ENCODE results near the gene BACH2.
A peak's percentile ranks its signal among the peaks of the same experiment; 100 is the strongest.

The BACH2 gene

GRCh38 chr6:90277302-90278011, 19.2 kb downstream of the BACH2 start:
- DNase-seq, result no peak

GRCh38 chr6:90274451-90275030, 22.1 kb downstream of the BACH2 start:
- no peak for DNase-seq

DNA sequence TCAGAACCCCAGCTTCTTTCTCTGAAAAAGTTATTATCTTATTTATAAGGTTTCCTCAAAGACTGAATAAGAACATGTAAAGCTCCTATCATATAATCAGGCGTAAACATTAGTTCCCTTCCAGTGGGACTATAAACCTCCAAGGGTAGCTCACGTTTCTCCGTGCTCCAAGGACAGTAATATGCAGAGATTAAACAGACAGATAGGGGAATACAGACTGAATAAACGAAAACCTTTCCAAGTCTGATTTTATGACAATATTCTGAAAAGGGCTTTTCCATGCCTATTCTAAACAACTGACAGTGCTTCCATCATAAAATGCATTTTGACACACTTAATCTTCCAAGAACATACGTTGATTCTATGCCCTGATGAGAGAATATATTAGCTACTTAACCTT, 22.8 kb downstream of the BACH2 start:
- no peak for DNase-seq

GRCh38 chr6:90272895-90273294, 23.7 kb downstream of the BACH2 start:
- DNase-seq, result no peak

GRCh38 chr6:90271831-90272230, 24.8 kb downstream of the BACH2 start:
- no peak for DNase-seq

DNA sequence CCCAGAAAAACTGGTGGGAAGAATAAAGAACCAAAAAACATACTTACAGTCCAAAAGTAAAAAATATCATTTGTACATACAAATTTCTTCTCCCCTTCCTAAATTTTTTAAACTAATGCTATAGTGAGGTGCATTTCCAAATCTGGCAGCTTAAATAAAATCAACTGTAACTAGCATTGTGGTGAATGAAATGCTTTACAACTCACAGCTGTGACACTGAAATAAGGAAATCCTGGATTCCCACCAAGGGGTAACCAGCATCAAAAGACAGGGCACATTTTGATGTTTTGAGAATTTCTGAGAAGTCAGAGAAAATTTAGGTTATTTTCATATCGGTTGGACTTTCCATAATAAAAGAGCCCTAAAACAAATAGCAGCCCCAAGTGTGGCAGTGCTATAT, 27.3 kb downstream of the BACH2 start:
- no peak for DNase-seq

DNA sequence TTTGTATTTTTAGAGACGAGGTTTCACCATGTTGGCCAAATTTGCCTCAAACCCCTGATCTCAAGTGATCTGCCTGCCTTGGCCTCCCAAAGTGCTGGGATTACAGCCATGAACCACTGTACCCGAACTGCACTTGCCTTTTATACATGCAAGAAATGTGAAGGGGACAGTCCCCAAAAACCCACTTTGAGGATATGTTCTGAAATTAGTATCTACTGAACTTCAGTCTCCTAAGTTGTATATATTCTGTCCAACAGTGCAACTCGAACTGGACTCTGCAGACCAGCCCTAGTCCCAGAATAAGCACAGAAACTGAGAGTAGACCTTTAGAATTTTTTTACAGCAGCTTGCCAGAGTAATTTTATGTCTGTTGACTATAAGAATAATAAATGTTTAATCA, 28.5 kb downstream of the BACH2 start:
- no peak for DNase-seq

DNA sequence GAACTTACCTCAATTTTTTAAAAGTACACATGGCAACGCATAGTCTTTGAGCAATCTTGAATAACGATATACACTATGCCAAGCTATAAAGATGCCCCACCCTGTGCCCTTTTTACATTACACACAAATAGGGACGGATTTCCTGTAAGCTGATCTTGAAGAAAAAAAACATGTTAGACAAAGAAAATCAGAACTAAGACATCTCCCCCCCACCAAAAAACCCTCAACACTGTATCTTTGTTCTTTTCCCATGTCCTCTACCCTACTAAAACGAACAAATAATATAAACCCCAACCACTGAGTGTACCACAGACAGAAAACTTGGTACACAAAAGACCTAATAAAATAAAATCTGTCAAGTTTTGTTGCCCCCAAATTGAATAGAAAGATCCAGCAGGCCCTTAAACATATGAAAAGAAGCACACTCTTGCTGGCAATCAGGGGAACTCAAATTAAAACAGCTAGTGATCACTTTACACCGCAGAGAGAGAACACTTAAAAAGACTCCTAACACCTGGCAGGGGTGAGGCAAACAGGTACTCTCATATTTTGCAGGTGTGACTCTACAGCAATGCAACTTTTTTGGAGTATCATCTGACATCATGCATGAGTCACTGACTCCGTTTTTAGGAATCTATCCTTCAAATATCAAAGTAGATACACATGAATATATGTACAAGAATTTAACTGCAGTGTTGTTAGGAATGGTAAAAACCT, 29.6 kb downstream of the BACH2 start:
- DNase-seq, result peak in 2 of 3 experiments; percentile 4 to 33

DNA sequence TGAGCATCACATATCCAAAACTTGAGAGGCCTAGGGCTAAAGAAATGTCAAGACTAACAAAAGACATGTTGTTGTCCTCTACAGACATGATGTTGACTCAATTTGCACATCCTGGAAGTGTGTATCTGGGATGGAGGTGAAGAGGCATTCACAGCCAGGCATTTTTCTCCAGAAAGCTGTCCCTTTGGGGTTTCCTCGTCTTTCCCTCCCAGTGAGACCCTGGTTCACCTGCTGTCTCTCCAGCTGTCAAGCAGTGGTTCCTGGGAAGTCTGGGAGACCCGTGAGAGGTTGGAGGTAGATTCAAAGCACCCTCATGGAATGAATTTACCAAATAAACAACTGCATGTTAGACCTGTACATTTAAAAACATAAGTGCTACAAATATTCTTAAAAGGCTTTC, 32.1 kb downstream of the BACH2 start:
- DNase-seq, result no peak

DNA sequence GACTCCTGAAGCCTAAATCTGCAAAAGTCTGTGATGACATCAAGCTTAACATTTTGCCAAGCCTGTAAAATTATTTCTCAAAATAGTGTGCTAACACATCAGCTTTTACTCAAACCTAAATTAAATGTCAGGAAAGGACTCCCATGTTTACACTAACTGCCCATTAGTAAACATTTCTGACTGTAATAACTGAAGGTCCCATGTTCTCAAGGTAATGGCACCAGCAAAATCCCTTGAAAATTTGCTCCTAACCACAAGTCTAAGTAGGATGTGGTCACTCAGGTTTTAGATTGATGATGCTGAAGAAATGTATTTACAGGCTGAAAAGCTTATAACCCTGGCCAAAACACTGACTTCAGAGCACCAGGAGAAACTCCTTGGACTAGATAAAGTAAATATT, 33.0 kb downstream of the BACH2 start:
- DNase-seq, result no peak

DNA sequence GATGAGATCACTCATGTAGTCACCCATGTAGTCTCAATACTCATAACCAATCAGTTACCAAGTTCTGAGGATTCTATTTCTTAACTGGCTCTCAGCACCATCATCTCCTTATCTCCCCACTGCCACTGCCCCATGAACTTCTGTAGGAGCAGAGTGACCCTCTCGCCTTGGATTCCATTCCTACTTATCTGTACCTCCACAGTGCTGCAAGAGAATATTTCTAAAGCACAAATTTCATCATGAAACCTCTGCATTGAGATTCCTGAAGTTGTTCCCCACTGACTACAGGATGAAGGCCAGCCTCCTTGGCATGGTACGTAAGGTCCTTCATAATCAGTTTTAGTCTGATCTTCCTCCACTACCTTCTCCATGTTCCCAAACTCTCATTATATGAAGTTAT, 34.8 kb downstream of the BACH2 start:
- no peak for DNase-seq

GRCh38 chr6:90257486-90257738, 39.2 kb downstream of the BACH2 start:
- no peak for DNase-seq

DNA sequence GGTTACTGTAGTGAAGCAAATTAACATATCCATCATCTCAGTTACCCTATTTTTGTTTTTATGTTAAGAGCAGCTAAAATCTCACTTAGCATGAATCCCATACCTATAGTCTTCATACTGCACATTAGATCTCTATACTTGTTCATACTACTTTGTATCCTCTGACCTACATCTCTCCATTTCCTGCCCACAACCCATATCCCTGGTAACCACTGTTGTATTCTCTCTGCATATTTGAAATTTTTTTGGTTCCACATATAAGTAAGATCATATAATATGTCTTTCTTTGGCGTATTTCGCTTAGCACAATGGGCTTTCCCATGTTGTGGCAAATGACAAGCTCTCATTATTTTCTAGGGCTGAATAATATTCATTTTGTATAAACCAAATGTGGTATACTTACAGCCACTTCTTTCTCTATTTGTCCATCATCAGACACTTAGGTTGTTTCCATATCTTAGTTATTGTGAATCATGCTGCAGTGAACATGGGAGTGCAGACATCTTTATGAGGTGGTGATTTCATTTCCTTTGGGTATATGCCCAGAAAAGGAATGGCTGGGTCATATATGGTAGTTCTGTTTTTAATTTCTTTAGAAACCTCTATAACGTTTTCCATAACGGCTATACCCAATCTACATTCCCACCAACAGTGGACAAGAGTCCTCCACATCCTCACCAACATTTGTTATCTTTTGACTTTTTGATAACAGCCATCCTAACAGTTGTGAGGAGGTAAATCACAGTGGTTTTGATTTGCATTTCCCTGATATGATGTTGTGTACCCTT, 39.8 kb downstream of the BACH2 start:
- DNase-seq, result no peak

GRCh38 chr6:90253631-90254030, 43.0 kb downstream of the BACH2 start:
- DNase-seq, result no peak

GRCh38 chr6:90251295-90251992, 45.2 kb downstream of the BACH2 start:
- DNase-seq, result no peak

- DNase-seq, result no peak
Observed at GRCh38 chr6:90250405-90250804, 46.2 kb downstream of the BACH2 start.

DNA sequence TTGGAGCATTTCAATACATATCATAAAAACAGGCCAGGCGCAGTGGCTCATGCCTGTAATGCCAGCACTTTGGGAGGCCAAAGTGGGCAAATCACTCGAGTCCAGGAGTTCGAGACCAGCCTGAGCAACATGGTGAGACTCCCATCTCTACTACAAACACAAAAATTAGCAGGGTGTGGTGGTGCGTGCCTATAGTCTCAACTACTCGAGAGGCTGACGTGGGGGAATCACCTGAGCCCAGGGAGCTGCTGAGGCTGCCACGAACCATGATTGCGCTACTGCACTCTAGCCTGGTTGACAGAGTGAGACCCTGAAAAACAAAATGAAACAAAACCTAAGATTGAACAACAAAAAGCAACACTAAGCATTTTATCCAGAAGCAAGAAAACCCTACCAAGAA, 47.2 kb downstream of the BACH2 start:
- no peak for DNase-seq

- DNase-seq, result no peak
Observed at GRCh38 chr6:90249034-90249433, 47.6 kb downstream of the BACH2 start.

DNA sequence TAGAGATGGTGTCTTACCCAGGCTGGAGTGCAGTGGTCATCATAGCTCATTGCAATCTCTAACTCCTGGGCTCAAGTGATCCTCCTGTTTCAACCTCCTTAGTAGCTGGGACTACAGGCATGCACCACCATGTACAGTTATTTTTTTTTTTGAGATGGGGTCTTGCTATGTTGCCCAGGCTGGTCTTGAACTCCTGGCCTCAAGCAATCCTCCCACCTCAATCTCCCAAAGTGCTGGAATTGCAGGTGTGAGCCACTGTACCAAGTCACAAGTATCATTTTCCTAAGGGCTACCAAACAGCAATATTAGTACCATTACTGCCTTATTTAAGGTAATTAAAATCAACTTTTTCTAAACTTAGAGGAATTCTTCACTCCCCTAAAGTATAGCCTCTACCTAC, 49.4 kb downstream of the BACH2 start:
- no peak for DNase-seq

GRCh38 chr6:90241229-90241880, 55.3 kb downstream of the BACH2 start:
- peak in 1 of 3 experiments; percentile 10 for DNase-seq

DNA sequence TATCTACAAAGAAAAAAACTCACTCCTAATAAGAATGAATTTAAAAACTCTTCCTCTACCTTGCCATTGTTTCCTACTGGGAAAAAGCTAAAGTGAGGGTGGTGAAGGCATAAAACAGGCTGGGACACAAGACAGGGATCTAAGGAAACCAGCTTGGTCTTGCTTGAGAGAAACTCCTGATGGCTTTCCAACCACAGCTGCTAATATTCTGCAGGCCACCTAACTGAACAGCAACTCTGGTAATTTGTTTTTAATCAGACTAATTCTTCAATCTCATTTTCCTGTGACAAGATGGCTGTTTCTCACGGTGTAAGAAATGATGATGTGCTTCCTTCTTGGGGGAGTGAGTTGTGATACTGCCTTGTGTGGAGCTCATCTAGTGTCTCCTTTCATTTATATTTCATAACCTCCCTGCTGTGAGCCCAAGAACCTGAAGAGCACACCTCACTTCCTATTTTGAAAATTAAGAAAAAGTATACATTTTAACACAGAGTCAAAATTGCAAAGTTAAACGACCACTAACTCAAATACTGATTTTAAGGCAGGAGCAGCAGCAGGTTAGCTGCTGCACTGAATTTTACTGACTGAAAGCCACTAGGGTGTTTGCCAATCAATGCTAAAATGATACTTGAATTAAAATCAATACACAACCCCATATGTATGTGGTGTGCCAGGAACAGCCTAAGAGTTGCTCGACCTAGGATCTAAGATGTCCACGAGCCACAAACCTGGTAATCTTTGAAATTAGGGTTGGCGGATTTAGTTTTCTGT, 58.0 kb downstream of the BACH2 start:
- no peak for DNase-seq

Data from NCI-H1417 (cell line).